GM21723 (cell line): ENCODE data around the gene PRUNE2.
A peak's percentile ranks its signal among the peaks of the same experiment; 100 is the strongest.
"Not testable (repeated sequence)": the region's sequence is repeated elsewhere in the genome, so short reads cannot be mapped to it uniquely, and the experiment has no call there.

Source experiments
- ATAC-seq: cut with Tn5 transposase; IDR thresholded peaks from one replicate; pipeline ENCODE4 v1.9.1; 2021; ENCODE audit warnings: mild to moderate bottlenecking, moderate library complexity; ENCODE audit not compliant: unreplicated experiment

The PRUNE2 gene

DNA sequence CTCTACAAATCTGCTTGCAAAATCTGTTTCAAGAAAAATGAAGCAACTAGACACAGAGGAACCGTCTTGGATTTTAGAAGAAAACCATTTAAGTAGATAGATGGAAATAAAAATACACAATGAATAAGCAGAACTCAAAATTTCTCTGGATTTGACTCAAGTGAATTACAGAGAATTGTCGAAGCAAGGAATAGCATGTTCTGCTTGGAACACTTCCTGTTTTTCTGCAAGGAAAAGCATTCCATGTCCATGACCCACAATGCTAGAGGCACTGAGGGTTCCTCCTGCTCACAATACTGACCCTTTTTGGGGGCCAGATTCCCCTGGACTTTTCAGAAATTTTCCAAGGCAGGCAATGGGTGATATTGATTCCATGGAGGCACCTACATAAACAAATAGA, 29.8 kb downstream of the PRUNE2 start:
- ATAC-seq: no peak

DNA sequence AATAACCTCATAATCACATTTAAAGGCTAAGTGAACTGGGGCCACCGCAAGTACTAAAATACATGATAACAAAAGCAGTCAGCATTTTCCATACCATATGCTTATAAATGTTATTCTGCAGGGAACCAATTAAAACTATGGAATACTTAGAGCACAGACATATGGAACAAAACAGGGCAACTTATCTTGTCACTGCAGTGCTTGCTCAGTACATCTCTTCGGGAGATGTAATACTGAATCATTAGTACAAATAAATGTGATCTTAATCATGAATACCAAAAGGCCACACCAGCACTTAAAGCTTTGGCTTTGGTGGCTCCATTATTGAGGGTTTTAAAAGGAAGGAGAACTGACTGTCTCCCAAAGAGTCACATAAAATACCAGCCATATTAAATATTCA, 32.1 kb downstream of the PRUNE2 start:
- ATAC-seq: no peak

DNA sequence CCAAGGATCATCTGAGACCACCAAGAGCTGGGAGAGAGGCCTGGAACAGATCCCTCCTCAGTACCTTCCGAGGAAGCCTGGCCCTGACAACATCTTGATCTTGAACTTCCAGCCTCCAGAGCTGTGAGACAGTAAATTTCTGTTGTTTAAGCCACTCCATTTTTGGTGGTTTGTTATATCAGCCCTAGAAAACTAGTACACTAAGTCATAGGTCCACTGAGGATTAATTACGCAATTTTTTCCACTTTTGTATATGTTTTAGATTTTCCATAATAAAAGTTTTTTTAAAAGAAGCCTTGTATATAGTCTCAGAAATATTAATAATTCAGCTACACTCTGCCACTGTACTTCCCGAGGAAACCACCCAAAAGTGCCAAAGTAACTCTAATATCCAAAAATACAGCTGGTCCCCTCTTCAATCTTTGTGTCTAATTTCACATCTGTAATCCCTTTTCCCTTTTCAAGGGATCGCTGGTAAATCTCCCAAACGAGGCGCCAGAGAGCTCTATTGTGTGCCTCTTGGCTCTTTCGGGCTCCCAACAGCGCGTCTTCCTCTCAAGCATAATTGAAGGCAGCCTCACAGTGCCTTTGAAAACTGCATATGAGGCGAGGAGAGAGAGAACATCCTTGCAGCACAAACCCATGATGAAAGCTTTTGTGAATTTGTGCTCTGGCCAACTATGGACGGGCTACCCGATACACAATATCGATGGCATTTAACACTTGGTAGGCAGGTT, 32.7 kb downstream of the PRUNE2 start:
- no peak for ATAC-seq

DNA sequence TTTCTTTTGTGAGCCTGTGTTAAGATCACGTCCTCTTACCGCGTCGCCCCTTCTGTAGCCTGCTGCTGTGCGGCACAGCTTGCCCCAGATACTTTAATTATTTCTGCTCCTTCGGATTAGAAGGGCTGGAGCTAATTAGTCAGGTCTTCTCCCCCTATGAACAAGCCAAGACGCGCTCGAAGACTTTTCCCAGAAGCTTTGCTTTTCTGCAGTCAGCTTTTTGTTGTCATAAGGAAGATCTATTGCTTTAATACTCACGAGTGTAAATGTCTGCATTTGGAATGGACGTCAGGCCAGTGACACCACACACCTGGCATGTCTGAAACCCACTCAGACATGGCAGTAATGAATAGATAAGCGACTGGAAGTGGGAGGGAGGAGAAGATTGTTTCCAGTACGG, 37.0 kb downstream of the PRUNE2 start:
- ATAC-seq: no peak

DNA sequence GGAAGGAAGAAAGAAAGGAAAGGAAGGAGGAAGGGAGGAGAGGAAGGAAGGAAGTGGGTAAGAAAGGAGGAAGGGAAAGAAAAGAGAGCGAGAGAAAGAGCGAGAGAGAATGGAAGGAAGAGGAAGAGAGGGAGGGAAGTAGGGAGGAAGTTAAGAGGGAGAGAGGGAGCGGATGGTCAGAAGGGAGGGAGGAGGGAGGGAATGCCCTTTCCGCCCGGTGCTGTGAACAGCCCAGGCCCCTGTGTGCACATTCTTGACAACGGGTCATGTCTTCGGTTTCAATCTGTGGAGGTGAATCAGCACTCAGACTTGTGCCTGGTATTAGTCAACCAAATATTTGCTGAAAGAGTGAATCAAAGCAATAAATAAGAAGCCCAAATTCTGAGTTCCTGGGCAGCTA, 39.2 kb downstream of the PRUNE2 start:
- no peak for ATAC-seq

DNA sequence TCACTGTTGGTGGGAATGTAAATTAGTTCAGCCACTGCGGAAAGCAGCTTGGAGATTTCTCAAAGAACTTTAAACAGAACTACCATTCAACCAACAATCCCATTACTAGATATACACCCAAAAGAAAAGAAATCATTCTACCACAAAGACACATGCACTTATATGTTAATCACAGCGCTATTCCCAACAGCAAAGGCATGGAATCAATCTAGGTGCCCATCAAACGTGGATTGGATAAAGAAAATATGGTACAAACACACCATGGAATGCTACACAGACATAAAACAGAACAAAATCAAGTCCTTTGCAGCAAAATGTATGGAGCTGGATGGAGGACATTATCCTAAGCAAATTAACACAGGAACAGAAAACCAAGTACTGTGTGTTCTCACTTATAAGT, 42.1 kb downstream of the PRUNE2 start:
- ATAC-seq: no peak

DNA sequence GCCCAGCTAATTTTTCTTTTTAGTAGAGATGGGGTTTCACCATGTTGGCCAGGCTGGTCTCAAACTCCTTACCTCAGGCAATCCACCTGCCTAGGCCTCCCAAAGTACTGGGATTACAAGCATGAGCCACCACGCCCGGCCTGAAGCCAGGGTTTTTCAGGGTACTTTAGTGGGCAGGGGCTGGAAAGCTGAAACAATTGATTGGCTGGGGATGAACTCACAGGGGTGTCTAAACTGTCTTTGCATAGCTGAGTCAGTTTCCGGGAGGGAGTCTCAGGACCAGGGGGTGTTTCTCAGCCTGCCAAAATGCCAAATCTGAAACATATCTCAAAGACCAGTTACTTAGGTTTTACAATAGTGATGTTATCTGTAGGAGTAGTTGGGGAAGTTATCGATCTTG, 46.1 kb downstream of the PRUNE2 start:
- no peak for ATAC-seq

DNA sequence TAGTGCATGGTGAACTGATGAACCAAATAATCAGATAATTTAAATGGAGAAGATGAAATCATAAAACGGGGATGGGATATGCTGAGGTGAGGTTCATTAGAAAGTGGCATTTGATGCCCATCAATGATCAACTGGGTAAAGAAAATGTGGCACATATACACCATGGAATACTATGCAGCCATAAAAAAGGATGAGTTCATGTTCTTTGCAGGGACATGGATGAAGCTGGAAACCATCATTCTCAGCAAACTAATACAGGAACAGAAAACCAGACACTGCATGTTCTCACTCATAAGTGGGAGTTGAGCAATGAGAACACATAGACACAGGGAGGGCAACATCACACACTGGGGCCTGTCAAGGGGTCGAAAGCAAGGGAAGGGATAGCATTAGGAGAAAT, 47.7 kb downstream of the PRUNE2 start:
- not testable (repeated sequence) for ATAC-seq

DNA sequence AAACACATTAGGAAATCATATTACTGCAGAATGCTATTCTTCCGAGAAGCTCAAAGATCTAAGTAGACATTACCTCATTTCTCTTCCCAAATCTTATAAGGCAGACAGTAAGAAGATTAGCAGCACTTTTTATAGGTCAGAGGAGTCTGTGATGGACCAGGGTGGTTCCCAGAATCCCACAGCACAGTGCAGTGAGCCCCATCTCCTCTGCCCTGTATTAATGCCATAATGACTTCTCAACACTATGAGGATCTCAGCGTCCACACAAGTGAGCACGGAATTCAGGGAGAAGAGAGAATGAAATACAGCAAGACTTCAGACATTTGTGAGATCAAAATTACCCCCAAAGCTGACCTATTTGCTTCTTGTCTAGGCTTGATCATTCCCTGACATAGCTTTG, 49.9 kb downstream of the PRUNE2 start:
- ATAC-seq: no peak

DNA sequence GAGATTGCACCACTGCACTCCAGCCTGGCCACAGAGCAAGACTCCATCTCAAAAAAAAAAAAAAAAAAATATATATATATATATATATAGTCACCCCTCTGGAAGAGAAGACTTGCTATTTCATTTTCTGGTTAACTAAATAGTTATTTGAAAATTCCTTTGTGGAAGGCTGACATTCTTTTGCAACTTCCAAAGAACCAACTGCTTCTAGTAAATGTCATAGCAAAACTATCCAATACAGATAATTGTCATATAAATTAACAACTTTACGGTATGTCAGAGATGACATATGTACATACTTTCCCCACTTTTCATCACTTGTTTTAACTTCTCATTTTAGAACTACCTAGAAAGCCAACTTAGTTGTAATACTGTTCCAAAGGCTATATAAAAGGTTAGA, 50.9 kb downstream of the PRUNE2 start:
- no peak for ATAC-seq

DNA sequence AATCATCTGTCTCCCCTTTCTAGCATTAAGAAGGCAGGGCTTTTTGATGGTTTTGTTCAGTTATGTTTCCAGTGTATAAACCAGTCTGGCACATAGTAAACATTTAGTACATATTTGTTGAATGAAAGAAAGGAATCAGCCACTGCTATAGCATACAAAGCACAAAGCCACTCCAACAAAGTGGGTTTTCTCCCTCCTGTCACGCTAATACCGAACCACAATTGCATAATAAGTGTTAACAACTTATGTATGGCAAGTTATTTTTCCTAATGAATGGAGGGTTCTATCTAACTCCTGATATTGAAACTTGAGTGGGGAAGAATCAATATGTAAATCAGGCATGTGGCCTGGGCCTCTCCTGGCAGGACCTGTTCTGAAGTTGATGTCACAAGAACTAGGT, 53.9 kb downstream of the PRUNE2 start:
- no peak for ATAC-seq

DNA sequence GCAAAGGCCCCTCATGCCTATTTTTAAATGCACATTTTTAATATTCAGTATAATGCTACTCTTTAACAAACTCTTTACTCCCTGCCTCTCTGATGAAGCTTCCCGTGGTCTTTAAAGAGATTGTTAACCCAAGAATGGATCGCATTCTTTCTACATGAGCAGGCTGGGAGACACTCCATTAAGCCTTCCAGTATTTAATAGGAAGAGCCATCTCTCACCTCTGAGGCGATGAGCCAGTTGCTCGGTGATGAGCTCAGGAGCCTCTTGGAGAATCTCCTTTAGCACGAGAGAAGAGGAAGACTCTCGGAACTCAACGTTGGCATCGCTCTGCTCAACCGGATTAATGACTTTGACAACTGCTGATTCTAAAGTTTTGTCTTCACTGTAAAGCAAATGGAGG, 59.6 kb downstream of the PRUNE2 start:
- no peak for ATAC-seq

DNA sequence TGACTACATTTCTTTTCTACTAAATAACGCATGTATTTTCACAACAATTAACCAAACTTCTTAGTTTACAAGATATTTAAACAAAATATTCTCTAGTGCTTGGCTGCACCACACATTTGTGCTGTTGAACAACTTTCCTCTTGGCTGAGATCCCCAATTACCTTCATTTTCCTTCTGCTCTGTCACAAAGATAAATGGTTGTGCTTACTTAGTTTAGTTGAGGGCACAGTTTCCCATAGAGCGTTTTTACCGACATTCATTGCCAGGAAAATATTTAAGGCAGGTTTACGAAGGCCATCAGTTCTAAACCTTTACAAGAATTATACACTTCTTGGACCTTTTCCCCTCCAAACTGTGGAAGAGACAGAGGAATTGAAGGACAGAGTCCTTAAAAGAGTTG, 60.7 kb downstream of the PRUNE2 start:
- no peak for ATAC-seq

DNA sequence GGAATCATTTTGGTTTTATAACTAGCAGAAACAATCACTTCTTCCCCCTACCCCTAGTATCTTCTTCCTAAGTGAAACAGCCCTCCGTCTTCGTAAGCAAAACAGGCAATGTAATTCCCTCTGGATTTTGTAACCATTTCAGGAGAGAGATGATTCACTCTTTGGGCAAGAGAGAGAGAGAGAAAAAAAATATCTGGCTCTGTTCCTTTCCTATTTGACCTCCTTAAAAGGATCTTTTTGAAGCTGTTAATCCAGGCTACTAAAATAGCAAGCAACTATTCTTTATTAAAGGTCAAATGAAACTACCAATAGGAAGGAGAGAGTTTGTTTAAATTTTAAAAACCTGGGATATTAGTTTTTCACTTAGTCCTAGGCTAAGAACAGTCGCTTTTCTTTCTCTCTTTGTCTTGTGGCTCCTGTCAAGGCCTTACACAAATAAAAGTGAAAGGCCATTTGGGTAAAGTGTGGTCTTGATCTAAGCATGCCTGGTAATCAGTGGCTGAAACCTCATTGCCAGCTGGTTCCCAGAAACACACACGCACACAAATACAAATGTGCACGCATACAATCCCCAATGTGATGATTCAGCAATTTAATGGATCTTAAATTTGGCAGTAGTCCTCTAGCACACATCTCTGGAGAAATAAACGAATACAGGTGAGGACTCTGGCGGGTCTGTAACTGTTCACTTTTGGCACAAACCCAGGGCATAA, 70.2 kb downstream of the PRUNE2 start:
- no peak for ATAC-seq

DNA sequence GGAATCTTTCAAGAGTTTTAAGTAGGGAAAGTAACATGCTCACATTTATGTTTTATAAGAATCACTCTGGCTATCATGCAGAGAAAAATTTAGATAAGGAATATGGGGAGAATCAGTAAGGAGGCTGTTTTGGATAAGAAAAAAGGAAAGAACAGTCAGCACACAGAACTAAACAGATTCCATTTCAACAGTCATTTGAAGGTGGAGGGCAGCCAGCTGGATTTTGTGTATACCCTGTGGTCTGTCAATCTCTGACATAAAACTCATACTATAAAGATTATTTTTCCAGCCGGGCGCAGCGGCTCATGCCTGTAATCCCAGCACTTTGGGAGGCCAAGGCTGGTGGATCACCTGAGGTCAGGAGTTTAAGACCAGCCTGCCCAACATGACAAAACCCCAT, 77.5 kb downstream of the PRUNE2 start:
- no peak for ATAC-seq

DNA sequence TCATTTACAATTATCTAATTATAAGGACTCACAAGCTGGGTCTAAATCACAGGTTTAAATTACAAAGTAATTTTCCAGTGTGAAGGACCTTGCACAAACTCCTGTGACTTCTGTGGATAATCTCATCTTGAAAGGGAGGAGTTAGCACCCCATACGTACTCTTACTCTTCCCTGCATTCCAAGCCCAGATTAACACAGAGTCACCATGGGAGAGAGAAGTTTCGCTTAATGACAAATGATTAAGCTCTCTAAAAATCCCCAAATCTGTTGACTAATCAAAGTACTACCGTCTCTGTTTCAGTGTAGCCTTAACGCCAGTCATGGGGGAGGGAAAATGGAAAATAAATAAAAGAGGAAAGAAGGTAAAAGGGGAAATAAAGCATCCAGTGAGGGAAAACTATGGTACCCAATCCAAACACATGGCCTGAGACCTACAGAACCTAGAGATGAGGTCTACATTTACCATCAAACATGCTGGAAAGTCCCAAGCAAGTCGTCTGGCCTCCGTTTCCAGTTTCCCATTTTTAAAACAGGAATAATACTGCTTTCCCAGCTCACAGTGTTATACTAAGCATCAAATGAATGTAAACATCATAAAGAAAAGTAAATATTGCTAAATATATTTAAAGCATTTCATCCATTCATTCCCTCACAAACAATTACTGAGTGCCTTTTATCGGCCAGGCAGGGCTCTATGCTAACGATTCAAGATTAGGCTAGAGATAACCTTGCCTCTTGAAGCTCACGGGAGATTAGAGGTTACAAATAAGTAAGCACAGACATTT, 78.4 kb downstream of the PRUNE2 start:
- no peak for ATAC-seq

DNA sequence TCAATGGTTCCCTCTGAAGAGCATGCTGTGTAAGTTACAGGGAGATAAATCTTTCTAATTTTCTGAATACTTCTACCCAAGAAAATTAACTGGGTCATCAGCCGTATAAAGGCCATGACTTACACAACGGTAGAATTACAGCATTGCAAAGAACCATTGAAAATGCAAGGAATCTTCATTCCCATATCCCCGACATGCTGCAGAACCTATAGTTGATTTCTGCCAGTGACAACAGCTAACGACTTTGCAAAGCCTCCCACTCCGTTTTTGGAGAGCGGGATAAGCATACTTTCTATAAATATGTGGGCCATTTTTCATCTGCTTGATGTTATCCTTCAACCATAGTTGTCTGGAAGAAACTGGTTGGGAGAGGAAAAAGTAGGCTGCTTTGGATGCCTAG, 85.5 kb downstream of the PRUNE2 start:
- no peak for ATAC-seq

DNA sequence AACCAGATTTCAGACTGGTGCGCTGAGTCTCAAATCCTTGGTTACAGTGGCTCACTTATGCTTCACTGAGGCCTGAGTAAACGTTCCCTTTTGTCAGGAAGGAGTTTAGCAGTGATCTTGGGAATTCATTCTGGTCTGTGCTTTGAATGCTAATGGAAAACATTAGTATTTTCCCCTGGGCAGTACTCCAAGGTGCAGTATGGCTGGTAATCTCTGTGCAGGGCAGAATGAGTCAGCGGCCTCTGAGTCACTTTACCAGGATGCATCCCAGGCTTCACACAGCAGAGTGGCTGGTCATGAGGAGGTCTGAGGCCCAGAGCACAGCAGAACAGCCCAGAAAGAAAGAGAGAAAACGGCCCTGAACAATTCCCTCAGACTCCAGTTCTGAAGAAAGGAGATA, 87.6 kb downstream of the PRUNE2 start:
- ATAC-seq: no peak

DNA sequence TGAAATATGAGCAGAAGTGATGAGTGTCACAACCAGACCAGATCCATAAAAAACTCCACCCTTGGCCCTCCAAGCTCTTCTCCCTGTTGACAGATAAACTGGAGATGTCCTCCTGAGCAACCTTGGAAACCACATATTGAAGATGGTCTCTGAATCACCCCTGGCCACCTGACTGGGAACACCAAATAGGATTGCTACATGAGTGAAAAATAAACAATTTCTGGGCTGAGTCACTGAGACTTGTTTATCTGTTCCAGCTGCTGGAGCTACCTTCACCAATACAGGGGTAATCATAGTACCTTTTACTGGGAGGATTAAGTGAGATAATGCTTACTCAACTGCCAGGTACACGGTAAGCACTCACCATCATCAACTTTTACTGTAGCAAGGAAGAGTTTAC, 88.4 kb downstream of the PRUNE2 start:
- ATAC-seq: no peak

DNA sequence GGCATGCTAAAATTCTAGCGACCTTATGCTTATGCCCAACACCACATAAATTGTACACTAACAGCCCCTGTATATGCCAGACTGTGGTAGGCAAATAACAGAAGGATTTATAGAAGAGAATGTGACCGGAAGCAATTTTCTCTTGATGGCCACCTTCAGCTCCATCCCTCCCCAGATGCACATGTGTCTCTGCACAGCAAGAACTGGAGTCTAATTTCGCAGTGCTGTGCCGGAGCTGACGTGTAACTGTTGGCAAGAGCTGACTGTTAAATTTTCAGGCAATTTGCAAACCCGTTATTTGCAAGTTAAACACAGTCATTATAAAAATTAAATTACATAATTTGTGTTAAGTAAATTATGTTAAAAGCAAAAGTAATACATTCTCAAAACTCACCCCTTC, 93.3 kb downstream of the PRUNE2 start:
- ATAC-seq: no peak

DNA sequence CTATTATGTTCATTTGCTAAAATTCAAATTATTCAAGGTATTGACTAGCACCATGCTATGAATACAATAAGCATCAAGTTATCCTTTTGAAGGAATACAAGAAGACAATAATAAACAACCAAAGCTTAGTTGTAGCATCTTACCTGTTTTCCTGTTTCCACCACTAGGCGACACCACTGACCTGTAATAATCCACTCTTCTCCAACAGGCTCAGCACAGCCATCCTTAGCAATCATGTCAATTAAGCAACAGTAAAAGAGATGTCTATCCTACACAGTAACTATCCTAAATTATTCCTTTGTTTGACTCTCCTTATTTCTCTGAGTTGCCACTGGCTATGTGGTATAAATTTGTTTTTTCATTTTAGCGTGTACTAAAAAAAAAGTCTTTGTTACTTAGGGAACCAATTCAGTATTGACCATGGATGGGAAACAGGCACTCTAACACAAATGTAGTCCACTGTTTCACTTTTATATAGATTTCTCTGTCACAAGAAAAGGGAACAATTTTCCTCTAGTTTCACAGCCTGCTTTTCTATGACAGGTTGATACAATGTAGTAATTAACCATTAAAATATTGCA, 95.4 kb downstream of the PRUNE2 start:
- peak; percentile 87 for ATAC-seq

DNA sequence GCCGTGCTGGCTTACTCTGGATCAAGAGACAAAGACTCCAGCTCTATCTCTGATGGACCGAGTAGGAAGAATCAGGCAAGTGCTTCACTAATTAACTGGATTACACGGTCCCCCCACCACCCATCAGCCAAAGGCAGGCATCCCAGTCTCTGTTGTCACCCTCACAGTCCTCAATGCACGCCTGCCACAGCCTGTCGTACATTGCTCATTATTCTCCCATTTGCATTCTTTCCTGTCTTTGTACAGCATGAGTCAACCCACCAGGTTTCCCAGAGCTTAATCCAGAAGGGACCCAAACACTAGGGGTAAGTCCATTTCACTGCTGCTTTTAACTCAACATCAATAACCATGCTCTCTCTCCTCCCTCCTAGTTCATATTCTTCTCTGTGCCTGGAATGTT, 97.3 kb downstream of the PRUNE2 start:
- no peak for ATAC-seq
